ENCODE measurements around the gene RADIL. TPM values are rescaled to one million over a fixed set of nuclear protein-coding genes. Genes with fewer than 3 reads are reported as not detected.
"Not testable (repeated sequence)": the region's sequence is repeated elsewhere in the genome, so short reads cannot be mapped to it uniquely, and the experiment has no call there.

RADIL gene
- total and polyA plus RNA-seq, 8 donors = 6.2 to 14.7 (median 9.4) TPM

DNA sequence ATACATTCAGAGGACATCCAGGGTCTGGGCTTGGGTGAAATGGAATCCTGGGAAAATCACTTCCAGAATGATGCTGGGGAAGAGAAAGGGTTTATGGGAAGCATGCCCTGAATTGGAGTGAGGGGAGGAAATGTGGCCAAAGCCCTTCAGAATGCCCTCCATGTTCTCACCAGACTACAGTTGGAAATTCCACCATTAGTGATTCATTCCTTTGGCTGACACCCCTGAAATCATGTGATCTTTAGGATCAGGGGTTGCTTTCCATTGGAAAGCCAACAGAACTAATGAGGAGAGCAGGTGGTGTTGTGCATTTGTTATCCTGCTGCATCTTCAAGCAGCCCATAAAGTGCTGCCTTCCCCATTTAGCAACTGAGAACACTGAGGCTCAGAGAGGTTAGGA lies 20.8 kb upstream of the RADIL start:
- H3K27ac ChIP-seq = no peak overlapping the region
- TF ChIP-seq, protein P1, sequence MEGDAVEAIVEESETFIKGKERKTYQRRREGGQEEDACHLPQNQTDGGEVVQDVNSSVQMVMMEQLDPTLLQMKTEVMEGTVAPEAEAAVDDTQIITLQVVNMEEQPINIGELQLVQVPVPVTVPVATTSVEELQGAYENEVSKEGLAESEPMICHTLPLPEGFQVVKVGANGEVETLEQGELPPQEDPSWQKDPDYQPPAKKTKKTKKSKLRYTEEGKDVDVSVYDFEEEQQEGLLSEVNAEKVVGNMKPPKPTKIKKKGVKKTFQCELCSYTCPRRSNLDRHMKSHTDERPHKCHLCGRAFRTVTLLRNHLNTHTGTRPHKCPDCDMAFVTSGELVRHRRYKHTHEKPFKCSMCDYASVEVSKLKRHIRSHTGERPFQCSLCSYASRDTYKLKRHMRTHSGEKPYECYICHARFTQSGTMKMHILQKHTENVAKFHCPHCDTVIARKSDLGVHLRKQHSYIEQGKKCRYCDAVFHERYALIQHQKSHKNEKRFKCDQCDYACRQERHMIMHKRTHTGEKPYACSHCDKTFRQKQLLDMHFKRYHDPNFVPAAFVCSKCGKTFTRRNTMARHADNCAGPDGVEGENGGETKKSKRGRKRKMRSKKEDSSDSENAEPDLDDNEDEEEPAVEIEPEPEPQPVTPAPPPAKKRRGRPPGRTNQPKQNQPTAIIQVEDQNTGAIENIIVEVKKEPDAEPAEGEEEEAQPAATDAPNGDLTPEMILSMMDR (IDR thresholded peaks at IDR 0.05) = no peak
- no peaks in the 10 kb centered on the region for H3K4me1 ChIP-seq
- H3K36me3 ChIP-seq = no peaks in the 10 kb centered on the region
- H3K9me3 ChIP-seq = no peaks in the 10 kb centered on the region
- intact Hi-C loops (cut with DNase I) = no loop called here
- peaks cover 0 to 12% of the 10 kb centered on the region in 2 donors for H3K27me3 ChIP-seq
- DNase-seq (no peak), ATAC-seq (no peak)
- H3K4me3 ChIP-seq = no peak overlapping the region

DNA sequence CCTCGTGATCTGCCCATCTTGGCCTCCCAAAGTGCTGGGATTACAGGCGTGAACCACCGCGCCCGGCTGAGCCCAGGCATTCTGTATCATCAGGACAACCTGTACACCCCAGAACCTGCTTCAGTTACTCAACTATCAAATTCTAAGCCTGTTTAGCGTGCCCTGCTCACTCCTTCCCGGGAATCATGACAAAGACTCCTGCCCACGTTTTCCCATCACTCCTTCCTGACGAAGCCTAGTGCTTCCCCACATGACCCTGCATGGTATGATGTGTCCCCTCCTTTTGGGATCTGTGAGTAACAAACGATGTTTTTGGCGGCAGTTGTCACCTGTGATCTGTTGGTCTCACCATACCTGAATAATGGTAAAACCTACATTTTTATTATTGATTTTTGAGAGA lies 12.2 kb upstream of the RADIL start:
- Histone ChIP-seq H3K36me3 (no peaks in the 10 kb centered on the region), H3K4me3 (no peak overlapping the region), H3K9me3 (peaks cover 0 to 3% of the 10 kb centered on the region in 2 donors), H3K4me1 (no peaks in the 10 kb centered on the region), H3K27me3 (no peaks in the 10 kb centered on the region), H3K27ac (no peak overlapping the region)
- ATAC-seq (no peak), DNase-seq (no peak)
- TF ChIP-seq, protein P1 (IDR thresholded peaks at IDR 0.05) = no peak
- intact Hi-C loops (cut with DNase I) = no loop called here

DNA sequence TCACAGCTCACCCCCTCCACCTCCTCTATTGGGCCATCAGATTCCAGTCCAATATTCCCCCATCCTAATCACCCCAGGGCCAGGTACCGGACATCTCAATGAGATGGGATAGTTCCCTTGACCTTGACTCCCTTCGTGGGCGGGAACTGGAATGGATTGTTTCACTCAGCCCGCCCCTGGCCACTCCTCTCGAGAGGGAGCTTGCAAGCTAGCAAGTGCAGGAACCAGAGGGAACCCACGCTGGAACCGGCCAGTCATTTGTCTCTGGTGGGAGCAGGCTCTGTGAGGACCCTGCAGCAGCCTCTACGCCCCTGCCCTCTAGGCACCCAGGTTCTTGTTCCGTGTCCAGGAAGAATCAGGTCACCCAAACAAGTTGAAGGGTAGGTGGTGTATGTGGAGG lies 11.0 kb upstream of the RADIL start:
- Histone ChIP-seq H3K27me3 (no peaks in the 10 kb centered on the region), H3K36me3 (no peaks in the 10 kb centered on the region), H3K4me1 (no peaks in the 10 kb centered on the region), H3K9me3 (peaks cover 0 to 3% of the 10 kb centered on the region in 2 donors), H3K4me3 (no peak overlapping the region), H3K27ac (no peak overlapping the region)
- DNase-seq = no peak
- ATAC-seq = no peak
- TF ChIP-seq, protein P1 (IDR thresholded peaks at IDR 0.05) = no peak
- intact Hi-C loops (cut with DNase I) = no loop called here

DNA sequence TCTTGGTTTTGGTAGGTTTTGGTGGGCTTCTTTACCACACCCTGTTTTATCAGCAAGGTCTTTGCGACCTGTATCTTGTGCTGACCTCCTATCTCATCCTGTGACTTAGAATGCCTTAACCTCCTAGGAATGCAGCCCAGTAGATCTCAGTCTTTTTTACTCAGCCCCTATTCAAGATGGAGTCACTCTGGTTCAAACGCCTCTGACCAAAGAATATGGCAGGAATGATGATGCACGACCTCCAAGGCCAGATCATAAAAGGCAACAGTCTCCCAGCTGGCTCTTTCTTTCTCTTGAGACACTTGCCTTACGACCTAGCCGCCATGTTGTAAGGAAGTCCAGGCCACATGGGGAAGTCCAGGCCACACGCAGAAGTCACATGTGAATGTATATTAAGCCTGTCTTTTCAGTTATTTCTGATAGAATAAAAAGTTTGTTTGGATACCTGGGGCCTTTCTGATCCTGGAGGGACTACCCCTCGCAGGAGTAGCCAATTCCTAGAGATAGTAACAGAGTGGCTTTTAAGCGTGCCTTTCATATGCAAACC lies 10.5 kb upstream of the RADIL start:
- H3K4me1 ChIP-seq = no peaks in the 10 kb centered on the region
- ATAC-seq (no peak), DNase-seq (no peak)
- no peaks in the 10 kb centered on the region for H3K36me3 ChIP-seq
- H3K27ac ChIP-seq = no peak overlapping the region
- intact Hi-C loops (cut with DNase I) = no loop called here
- H3K27me3 ChIP-seq = no peaks in the 10 kb centered on the region
- H3K4me3 ChIP-seq = no peak overlapping the region
- TF ChIP-seq, protein P1 (IDR thresholded peaks at IDR 0.05) = no peak
- H3K9me3 ChIP-seq = peaks cover 0 to 3% of the 10 kb centered on the region in 2 donors

DNA sequence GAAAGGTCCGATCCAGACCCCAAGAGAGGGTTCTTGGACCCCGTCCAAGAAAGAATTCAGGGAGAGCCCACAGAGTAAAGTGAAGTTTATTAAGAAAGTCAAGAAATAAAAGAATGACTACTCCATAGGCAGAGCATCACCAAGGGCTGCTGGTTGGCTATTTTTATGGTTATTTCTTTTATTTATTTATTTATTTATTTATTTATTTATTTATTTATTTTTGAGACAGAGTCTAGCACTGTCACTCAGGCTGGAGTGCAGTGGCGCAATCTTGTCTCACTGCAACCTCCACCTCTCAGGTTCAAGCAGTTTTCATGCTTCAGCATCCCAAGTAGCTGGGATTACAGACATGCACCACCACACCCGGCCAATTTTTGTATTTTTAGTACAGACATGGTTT lies 9.7 kb upstream of the RADIL start:
- H3K36me3 ChIP-seq; H3K27me3 ChIP-seq; H3K4me3 ChIP-seq; H3K9me3 ChIP-seq; intact Hi-C loops (cut with DNase I); DNase-seq; H3K27ac ChIP-seq; H3K4me1 ChIP-seq; ATAC-seq: not testable (repeated sequence)

DNA sequence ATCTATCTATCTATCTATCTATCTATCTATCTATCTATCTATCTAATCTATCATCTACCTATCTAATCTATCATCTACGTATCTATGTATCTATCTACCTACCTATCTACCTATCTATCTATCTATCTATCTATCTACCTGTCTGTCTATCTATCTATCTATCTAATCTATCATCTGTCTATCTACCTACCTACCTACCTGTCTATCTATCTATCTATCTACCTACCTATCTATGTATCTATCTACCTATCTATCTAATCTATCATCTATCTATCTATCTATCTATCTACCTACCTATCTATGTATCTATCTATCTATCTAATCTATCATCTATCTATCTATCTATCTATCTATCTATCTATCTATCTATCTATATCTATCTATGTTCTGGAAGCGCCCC lies 8.0 kb upstream of the RADIL start:
- H3K27ac ChIP-seq; H3K36me3 ChIP-seq; H3K4me1 ChIP-seq; H3K4me3 ChIP-seq; H3K27me3 ChIP-seq; intact Hi-C loops (cut with DNase I); DNase-seq; H3K9me3 ChIP-seq; ATAC-seq: not testable (repeated sequence)

Measured in left lung (tissue), 10 donors.